Upper lobe of right lung (tissue), 1 donor: ENCODE data around the gene AIM2. TPM values are rescaled to one million over a fixed set of nuclear protein-coding genes. Genes with fewer than 3 reads are reported as not detected.
A peak's percentile ranks its signal among the peaks of the same experiment; 100 is the strongest.
"Not testable (repeated sequence)": the region's sequence is repeated elsewhere in the genome, so short reads cannot be mapped to it uniquely, and the experiment has no call there.

Source experiments
- ATAC-seq: fragments of 200-7000 bp; cut with Tn5 transposase; one replicate; pipeline ENCODE4 v1.9.1; 2020; ENCODE audit warnings: mild to moderate bottlenecking, moderate library complexity
- DNase-seq: peaks from one replicate; pipeline ENCODE4 v3.0.0-alpha.2; 2020
- H3K27ac ChIP-seq: fragments of 200-600 bp; one replicate; pipeline ENCODE4 v1.8.0; 2022
- H3K27me3 ChIP-seq: fragments of 200-600 bp; one replicate; pipeline ENCODE4 v1.8.0; 2022; ENCODE audit warnings: mild to moderate bottlenecking
- H3K36me3 ChIP-seq: fragments of 200-600 bp; one replicate; pipeline ENCODE4 v1.8.0; 2022
- H3K4me1 ChIP-seq: fragments of 200-600 bp; one replicate; pipeline ENCODE4 v1.8.0; 2022
- H3K4me3 ChIP-seq: fragments of 200-600 bp; one replicate; pipeline ENCODE4 v1.8.0; 2022; ENCODE audit warnings: mild to moderate bottlenecking
- H3K9me3 ChIP-seq: fragments of 200-600 bp; one replicate; pipeline ENCODE4 v1.8.0; 2022
- CTCF ChIP-seq: fragments of 200-600 bp; IDR thresholded peaks from one replicate; pipeline ENCODE4 v1.8.0; 2022; ENCODE audit warnings: antibody characterized with exemption
- intact Hi-C: fragments of 100-400 bp; cut with DNase I; formaldehyde crosslinking; loops from one replicate; pipeline ENCODE4 v1.11.0; 2022
- total RNA-seq: library from RNA; stranded (reverse); fragmentation: NEBNext Ultra II Directional; extraction: Animal tissue kit (Norgen Biotek cat#: 25700); gene quantifications from one replicate; pipeline ENCODE4 v1.2.1, GENCODE V29; 2021
- donor health status: DM: no; HTN: yes; CAD: no; lungs with severe emphysema.

The AIM2 gene
- total RNA-seq, 1 donor from 2014 or later = 3.0 TPM

- DNase-seq = no peak
- Histone ChIP-seq H3K36me3 (no peaks in the 10 kb centered on the region), H3K9me3 (no peaks in the 10 kb centered on the region), H3K27ac (no peak overlapping the region), H3K4me1 (no peaks in the 10 kb centered on the region), H3K4me3 (no peak overlapping the region), H3K27me3 (no peaks in the 10 kb centered on the region)
- no peak for TF ChIP-seq CTCF
- intact Hi-C loops = no loop called here
- ATAC-seq = no peak
Observed at GRCh38 chr1:159113596-159114433, 37.2 kb upstream of the AIM2 start.

- ATAC-seq, H3K4me3 ChIP-seq, H3K9me3 ChIP-seq, H3K4me1 ChIP-seq, H3K36me3 ChIP-seq, H3K27me3 ChIP-seq, DNase-seq, intact Hi-C loops, H3K27ac ChIP-seq: not testable (repeated sequence)
Observed at GRCh38 chr1:159103021-159103420, 26.5 kb upstream of the AIM2 start.

GRCh38 chr1:159100589-159100988 lies 24.0 kb upstream of the AIM2 start:
- ATAC-seq = no peak
- no peaks in the 10 kb centered on the region for H3K27me3 ChIP-seq
- no peak overlapping the region for H3K4me3 ChIP-seq
- H3K4me1 ChIP-seq = no peaks in the 10 kb centered on the region
- H3K9me3 ChIP-seq = no peaks in the 10 kb centered on the region
- intact Hi-C loops = no loop called here
- DNase-seq = no peak
- no peak for TF ChIP-seq CTCF
- no peaks in the 10 kb centered on the region for H3K36me3 ChIP-seq
- no peak overlapping the region for H3K27ac ChIP-seq

- no peaks in the 10 kb centered on the region for H3K4me1 ChIP-seq
- no peak overlapping the region for H3K4me3 ChIP-seq
- no peaks in the 10 kb centered on the region for H3K27me3 ChIP-seq
- intact Hi-C loops = no loop called here
- ATAC-seq (no peak), DNase-seq (no peak)
- no peaks in the 10 kb centered on the region for H3K36me3 ChIP-seq
- no peaks in the 10 kb centered on the region for H3K9me3 ChIP-seq
- TF ChIP-seq CTCF = no peak
- H3K27ac ChIP-seq = no peak overlapping the region
Observed at GRCh38 chr1:159098596-159098995, 22.0 kb upstream of the AIM2 start.

- TF ChIP-seq CTCF = no peak
- H3K4me1 ChIP-seq = no peaks in the 10 kb centered on the region
- H3K9me3 ChIP-seq = no peaks in the 10 kb centered on the region
- H3K27ac ChIP-seq = no peak overlapping the region
- no peak for ATAC-seq
- no peaks in the 10 kb centered on the region for H3K36me3 ChIP-seq
- intact Hi-C loops = no loop called here
- H3K27me3 ChIP-seq = no peaks in the 10 kb centered on the region
- DNase-seq = no peak
- no peak overlapping the region for H3K4me3 ChIP-seq
Observed at GRCh38 chr1:159092036-159092760, 15.6 kb upstream of the AIM2 start.

GRCh38 chr1:159091607-159092031 lies 15.1 kb upstream of the AIM2 start:
- peak; percentile 50 for ATAC-seq
- Histone ChIP-seq H3K27me3 (no peaks in the 10 kb centered on the region), H3K4me3 (no peak overlapping the region), H3K27ac (no peak overlapping the region), H3K4me1 (no peaks in the 10 kb centered on the region), H3K9me3 (no peaks in the 10 kb centered on the region), H3K36me3 (no peaks in the 10 kb centered on the region)
- intact Hi-C loops = no loop called here
- DNase-seq = no peak
- TF ChIP-seq CTCF = no peak
